GM06990 (cell line): ENCODE measurements around the gene PDZRN4.

Source experiments
- DNase-seq: peaks from one replicate; pipeline ENCODE4 v3.0.0-alpha.2; 2011; ENCODE audit not compliant: insufficient read length; ENCODE audit errors: extremely low read depth
- H3K27me3 ChIP-seq: replicated peaks from 2 replicates; pipeline ENCODE4 v1.6.0; 2011; ENCODE audit warnings: low read length; ENCODE audit not compliant: control insufficient read depth, insufficient read depth
- H3K36me3 ChIP-seq: 2 replicates; pipeline ENCODE4 v1.5.1; 2011; ENCODE audit warnings: low read length; ENCODE audit not compliant: control insufficient read depth, insufficient read depth
- H3K4me3 ChIP-seq: replicated peaks from 2 replicates; pipeline ENCODE4 v1.5.1; 2011; ENCODE audit warnings: low read depth, mild to moderate bottlenecking, control low read depth, low read length
- TF ChIP-seq, protein P1 (sequence below): IDR thresholded peaks from 2 replicates; pipeline ENCODE4 v1.5.1; 2011; ENCODE audit warnings: low read length, control low read depth, mild to moderate bottlenecking, inconsistent platforms; ENCODE audit not compliant: insufficient read depth, poor library complexity, severe bottlenecking

PDZRN4 gene

GRCh38 chr12:41573445-41573844 is 385.3 kb downstream of the PDZRN4 start:
- Histone ChIP-seq H3K4me3 (no peak overlapping the region), H3K27me3 (no peaks in the 10 kb centered on the region), H3K36me3 (no peaks in the 10 kb centered on the region)
- DNase-seq, result no peak
- TF ChIP-seq, protein P1, sequence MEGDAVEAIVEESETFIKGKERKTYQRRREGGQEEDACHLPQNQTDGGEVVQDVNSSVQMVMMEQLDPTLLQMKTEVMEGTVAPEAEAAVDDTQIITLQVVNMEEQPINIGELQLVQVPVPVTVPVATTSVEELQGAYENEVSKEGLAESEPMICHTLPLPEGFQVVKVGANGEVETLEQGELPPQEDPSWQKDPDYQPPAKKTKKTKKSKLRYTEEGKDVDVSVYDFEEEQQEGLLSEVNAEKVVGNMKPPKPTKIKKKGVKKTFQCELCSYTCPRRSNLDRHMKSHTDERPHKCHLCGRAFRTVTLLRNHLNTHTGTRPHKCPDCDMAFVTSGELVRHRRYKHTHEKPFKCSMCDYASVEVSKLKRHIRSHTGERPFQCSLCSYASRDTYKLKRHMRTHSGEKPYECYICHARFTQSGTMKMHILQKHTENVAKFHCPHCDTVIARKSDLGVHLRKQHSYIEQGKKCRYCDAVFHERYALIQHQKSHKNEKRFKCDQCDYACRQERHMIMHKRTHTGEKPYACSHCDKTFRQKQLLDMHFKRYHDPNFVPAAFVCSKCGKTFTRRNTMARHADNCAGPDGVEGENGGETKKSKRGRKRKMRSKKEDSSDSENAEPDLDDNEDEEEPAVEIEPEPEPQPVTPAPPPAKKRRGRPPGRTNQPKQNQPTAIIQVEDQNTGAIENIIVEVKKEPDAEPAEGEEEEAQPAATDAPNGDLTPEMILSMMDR, result no peak

GRCh38 chr12:41576925-41577324 is 388.8 kb downstream of the PDZRN4 start:
- H3K36me3 ChIP-seq, result no peaks in the 10 kb centered on the region
- H3K4me3 ChIP-seq, result no peak overlapping the region
- TF ChIP-seq, protein P1, result no peak
- H3K27me3 ChIP-seq, result no peaks in the 10 kb centered on the region
- DNase-seq, result no peak

- H3K36me3 ChIP-seq, result no peaks in the 10 kb centered on the region
- no peak for DNase-seq
- no peaks in the 10 kb centered on the region for H3K27me3 ChIP-seq
- H3K4me3 ChIP-seq, result no peak overlapping the region
- TF ChIP-seq, protein P1, result no peak
These were observed 389.9 kb downstream of the PDZRN4 start for GRCh38 chr12:41577995-41578394.

DNA sequence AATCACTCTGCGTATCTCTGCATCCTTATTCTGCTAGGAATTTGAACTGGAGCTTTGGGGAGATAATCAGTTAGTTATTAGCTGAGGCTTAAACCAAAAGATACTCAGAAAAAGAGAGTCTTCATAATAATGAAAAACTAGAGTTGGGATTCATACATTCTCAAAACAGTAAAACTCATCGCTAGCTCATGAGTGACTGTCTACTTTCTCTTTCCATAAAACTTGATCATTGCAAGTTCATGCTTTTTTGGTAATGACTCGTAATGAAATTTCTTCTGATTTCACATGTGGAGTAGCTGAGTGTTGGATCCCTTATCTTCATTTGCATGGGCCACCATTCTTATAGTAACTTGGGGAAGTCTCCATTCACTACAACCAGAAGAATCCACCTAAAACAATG is 397.7 kb downstream of the PDZRN4 start:
- H3K27me3 ChIP-seq, result no peaks in the 10 kb centered on the region
- no peaks in the 10 kb centered on the region for H3K36me3 ChIP-seq
- TF ChIP-seq, protein P1, result no peak
- no peak overlapping the region for H3K4me3 ChIP-seq
- DNase-seq, result no peak

GRCh38 chr12:41587574-41587973 is 399.5 kb downstream of the PDZRN4 start:
- no peak for DNase-seq
- H3K36me3 ChIP-seq, result no peaks in the 10 kb centered on the region
- no peaks in the 10 kb centered on the region for H3K27me3 ChIP-seq
- TF ChIP-seq, protein P1, result no peak
- no peak overlapping the region for H3K4me3 ChIP-seq

DNA sequence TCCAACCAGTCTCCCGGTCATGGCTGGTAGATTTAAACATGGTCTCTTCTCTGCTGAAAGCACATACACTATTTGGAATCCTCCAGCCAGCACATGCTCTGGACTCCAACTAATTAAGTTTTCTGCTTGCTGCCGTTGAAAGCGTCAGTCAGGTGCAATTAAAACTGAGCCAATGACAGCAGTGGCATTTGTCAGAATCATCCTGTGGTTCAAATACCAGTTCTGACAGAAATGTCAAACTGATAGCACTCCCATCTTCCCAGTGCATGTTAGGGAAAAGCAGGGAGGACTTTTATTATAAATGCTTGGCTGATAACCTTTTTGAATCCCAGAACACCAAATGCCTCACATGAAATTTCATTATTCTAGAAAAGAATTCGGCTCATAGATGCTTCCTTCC is 401.8 kb downstream of the PDZRN4 start:
- TF ChIP-seq, protein P1, result no peak
- DNase-seq, result no peak
- Histone ChIP-seq H3K27me3 (no peaks in the 10 kb centered on the region), H3K4me3 (no peak overlapping the region), H3K36me3 (no peaks in the 10 kb centered on the region)
